Measurements from ENCODE around the gene BBS12.

The BBS12 gene

DNA sequence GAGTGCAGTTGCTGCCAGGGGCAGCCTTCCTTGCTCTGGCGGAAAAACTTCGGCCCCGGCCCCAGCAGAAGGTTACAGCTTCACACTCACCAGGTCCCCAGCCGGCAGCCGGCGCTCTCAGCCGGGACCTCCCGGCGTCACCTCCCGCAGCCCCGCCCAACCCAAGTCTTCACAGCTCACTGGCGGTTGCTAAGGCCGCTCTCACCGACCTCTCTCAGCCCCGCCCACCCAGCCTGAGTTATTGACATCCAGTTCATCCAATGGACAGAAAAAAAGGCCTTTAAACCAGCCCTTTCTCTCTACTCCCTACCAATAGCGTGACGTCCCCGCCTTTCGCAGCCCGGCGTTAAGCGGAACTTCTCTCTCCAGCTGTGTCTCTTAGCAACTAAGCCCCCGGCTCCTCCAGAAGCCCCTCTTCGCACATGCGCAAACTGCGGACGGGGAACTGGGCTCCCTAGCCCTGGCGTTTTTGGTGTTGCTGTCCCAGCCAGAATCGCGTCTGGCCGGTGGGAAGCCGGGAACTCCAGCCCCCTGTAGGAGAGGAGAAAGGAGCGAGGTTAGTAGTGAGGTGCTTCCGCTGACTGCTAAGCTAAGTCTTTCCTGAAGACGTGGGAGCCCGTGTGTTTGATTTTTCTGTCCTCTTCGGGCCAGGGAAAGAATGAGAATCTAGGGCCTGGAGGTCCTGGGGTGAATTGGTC is at the start of gene BBS12:
Gene BBS12, plus strand, starts transcription at position 376 of the 698 bp plus-strand sequence. CDS start 9,189 bp downstream, outside the sequence.
- peak; percentile 99 to 100 for DNase-seq

DNA sequence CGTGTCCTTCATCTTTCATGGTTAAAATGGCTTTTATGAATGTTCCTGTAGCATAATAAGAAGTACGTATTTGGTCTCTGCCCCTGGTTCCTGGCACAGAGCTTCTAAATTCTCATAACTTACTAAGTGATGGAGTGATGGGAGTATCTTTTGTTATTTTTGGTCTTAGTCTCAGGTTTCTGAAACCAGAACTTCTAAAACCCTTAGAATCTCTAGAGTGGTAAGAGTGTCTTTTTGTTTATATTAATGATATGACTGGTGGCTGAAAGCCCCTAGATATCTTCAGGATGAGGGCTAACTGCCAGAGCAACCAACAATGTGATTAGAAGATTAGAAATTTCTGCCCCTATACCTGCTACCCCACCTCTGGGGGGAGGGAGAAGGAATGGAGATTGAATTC is 45.8 kb upstream of the BBS12 start:
- no peak for DNase-seq

DNA sequence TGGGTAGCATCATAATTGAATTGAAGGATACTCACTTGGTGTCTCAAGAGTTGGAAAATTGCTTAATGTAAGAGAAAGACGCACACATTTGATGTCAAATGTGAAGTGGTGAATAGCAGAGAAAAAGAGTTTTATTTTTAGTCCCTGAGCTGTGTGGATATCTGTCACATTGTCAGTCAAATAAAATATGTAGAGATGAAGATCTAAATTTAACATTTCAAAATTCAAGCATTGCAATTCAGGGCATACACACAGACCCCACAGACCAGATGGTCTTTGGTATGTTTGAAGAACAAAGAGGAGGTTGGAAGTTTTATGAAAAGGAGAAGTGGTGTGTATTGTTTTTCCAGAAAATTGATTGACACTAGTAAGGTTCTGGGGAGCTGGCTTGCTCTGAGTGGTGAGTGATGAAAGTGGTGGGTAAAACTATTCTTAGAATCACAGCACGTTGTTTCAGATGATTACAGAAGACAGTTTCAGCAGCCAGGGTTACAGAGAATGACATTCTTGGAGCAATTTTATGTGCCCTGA is 44.9 kb upstream of the BBS12 start:
- no peak for DNase-seq

DNA sequence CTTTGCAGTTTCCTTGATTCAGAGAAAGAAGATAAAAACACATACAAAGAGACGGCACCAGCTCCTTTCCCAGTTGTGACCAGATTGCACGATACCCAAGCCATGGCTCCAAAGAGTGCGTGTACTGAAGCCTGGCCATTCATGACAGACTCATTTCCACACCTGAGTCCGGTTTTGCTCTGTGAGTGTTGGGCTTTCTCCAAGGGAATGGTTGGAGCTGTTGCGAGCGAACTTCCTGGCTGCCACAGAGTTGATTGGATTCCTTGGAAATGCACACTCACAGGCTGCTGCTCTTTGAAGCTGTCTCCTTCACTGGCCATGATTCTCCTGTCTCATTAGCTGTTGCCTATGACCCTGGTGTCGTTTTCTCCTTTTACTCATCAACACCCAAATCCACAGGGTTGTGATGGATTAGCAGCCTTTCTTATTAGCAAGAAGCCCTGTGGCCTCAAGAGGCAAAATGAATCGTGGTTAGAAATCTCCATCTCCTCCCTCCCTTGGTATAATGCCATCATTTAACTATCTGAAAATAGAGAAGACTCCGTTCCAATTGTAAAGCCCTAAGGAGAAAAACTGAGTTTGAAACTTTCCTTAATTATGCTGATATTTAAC is 43.9 kb upstream of the BBS12 start:
- DNase-seq, result no peak

DNA sequence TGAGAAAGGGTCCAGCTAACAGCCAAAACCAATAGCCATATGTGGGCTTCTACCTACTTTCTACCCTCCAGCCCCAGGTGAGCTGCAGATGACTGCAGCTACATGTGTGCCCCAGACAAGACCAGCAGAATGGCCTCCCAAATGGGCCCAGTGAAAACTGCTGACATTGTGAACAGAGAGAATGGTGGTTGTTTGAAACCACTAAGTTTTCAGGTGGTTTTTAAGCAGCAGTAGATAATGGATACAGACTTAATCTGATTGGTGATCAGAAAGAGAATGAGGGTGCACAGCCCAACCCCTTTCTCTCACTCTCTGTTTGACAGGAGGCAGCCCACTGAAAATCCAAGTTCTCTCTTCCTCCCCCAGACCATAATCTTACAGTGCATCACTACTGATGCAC is 42.5 kb upstream of the BBS12 start:
- DNase-seq, result no peak

DNA sequence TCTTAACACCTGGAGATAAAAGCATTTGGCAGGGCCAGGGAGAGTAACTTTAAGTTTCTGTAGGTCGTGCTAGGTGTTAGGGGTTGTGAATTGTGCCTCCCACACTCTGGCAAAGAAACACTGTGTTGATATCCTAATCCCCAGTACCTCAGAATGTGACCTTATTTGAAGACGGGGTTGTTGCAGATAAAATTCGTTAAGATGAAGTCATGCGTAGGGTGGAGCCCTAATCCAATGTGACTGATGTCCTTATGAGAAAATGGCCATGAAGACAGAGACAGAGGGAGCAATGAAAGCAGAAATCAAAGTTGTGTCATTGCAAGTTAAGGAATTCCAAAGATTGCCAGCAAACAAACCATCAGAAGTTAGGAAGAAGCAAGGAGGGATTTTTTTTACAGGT is 40.5 kb upstream of the BBS12 start:
- DNase-seq, result no peak

DNA sequence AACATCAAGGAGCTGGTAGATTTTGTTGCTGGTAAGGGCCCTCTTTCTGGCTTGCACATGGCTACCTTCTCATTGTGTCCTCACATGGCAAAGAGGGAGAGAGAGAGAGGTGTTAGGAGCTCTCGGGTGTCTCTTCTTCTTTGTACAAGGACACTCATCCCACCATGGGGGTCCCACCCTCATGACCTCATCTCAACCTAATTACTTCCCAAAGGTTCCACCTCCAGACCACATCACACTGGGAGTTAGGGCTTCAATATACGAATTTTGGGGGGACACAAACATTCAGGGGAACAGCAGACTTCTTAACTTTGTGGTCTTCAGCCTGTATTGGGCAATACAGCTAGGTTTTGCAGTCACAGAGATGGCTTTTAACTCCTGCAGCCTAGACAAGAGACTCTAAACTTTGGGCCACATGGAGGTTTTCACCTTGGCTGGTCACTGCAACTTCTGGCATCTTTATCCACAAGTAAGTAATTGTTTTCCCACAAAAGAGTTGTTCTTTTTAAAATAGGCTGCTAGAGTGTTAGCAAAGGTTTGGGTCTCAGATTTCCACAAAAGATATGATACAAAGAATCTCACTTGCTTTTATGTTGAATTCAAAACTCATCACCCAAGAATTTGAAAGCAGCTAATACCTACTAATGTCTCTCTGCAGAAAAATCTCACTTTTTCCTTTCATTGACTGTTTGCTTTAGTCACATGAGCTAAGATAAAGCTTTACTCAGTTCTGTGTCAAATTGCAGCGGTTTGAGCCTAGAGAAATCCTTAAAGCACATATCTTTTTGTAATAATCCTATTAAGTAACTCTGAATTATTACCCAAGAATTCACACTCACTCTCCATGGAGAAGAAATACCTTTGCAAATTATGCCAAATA is 39.6 kb upstream of the BBS12 start:
- no peak for DNase-seq

DNA sequence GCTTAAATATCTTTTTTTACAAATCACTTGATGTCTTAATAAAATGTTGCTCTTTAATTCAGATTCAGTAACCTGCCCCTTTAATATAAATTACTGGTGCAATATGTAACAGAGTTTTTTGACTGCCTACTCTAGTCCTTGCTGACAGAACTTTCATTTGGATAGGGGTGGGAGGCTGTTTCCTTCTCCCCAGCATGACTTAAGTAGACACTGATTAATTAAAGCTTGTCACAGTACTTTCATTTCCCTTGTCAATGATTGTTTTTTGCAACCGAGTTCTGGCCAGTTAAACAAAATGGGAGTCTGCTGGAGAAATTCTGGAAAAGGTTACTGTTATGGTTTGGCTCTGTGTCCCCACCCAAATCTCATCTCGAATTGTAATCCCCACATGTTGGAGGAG is 37.3 kb upstream of the BBS12 start:
- no peak for DNase-seq

DNA sequence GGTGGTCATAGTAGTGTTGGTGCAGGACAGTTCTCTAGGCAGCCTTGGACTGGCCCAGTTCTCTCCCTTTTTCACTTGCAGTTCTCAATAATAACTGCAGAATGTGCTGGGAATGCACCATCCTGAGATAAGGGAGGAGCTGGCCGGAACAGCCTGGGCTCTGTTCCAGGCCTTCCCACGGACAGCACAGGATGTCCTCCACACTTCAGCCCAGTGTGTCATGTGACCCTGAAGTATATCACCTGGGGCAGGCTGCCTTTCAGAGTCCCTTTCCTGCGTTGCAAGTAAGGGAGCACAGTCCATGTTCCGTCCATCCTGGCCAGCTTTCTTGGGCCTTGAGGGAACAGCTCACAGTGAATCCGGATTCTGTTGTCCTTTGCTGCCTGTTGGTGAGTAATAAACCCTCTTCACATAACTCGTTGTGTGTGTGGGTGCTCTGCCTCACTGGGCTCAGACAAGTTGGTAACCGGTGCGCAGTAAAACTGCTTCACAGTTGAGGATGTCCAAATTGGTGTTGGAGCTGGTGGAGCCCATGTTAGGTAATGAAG is 32.3 kb upstream of the BBS12 start:
- no peak for DNase-seq

DNA sequence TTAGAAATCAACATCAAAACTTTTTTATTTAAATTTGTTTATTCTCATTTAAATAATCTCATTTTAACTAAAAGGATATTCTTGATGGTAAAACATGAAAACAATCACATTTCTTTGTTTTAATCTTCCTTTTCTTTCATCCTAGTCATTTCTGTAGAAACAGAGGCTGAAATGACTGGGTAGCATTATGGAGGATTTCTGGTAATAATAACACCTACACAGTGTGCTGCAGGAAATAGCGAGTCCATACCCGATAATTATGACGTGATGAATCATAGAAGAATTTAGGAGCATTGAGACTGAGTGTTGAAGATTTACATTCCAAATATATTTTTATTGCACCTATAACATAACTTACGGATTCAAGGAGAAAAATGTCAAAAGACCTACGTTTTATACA is 31.4 kb upstream of the BBS12 start:
- no peak for DNase-seq

DNA sequence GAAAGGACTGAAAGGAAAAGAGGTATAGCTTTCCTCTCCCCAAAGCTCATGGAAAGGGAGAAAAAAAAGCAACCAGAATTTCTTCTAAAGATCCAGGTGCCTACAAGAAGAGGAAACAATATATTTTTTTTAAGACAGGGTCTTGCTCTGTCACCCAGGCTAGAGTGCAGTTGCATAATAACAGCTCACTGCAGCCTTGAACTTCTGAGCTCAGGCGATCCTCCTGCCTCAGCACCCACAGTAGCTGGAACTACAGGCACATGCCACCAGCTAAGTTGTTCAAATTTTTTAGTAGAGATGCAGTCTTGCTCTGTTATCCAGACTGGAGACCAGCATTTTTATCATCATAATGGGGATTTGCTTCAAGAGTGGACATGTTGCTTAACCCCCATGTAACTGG is 30.5 kb upstream of the BBS12 start:
- no peak for DNase-seq

DNA sequence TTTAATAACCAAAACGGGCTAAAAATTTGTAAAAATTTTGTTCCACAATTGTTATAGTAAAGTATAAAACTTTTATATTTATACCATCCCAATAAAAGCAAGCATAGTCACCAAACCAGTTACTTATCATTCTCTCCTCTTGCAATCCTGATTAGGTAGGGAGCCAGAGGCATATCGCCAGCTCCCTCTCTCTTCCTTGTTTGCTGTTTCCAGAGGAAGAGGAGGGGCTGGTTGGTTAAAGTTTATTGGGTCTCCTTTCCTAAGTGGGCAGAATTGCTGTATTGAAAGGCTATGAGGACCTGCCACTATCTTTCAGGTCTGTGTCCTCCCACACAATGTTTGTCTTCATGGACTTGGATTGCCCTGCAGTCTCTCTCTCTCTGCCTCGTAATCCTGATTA is 29.6 kb upstream of the BBS12 start:
- DNase-seq, result no peak

DNA sequence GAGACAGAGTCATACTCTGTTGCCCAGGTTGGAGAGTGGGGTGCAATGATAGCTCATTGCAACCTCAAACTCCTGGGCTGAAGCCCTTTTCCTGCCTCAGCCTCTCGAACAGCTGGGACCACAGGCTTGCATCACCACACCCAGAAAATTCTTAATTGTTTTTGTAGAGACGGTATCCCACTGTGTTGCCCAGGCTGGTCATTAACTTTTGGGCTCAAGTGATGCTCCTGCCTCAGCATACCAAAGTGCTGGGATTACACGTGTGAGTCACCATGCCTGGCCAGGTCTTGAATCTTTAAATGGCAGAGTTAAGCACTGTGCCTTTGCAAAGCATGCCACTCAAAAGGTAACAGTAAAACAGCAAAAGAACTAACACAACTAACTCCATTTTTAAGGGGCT is 28.6 kb upstream of the BBS12 start:
- DNase-seq, result no peak

DNA sequence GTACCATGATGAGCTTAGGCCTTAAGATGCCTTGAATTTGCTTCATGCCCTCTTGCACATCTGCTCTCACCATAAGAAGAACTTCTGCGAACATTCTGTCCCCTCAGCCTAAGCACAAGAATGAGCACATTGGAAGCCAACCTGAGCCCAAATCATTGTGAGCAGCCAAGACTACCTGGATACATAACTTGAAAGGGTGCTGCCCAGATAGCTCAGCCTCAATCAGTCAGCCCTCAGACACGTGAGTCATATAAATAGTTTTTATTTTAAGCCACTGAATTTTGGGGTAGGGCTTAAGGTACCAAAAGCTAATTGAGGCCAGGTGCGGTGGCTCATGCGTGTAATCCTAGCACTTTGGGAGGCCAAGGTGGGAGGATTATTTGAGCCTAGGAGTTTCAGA is 27.5 kb upstream of the BBS12 start:
- DNase-seq, result no peak

DNA sequence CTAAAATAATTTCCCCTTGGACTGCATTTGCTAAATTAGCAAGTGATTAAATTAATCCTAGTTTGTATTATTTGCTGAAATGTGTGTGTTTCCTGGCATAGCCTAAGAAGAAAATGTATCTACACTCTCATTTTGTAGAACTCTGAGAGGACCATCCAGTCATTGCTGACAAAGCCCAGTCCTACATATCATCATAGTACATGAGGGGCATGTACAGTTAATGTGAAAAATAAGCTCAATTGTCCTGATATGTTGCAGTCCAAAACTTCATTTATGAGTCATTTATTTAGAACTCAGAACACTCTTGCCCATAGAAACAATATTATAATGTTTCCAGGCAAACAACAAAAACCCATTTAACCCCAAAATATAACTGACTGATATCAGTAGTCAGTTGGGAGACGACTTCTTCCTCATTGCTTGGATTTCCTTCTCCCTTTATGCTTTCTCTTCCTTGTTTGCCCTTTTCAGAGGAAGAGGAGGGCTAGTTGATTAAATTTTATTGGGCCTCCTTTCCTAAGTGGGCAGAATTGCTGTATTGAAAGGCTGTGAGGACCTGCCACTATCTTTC is 26.9 kb upstream of the BBS12 start:
- no peak for DNase-seq

DNA sequence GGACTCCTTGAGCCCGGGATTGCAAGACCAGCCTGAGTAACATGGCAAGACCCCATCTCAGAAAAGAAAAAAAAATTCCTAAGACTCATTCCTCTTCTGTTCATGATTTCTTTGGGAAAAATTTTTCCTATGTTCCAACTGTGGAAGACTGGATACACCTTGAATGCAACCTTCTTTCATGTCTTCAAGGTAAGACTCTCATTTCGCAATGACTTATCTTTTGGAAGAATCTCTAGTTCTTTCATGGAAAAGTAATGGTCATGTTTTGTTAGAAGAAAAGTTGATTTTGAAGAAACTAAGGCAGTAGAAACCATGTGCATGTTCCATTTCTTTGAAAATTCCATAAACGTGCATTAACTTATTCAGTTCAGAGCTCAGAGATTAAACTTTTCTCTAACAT is 26.0 kb upstream of the BBS12 start:
- no peak for DNase-seq

DNA sequence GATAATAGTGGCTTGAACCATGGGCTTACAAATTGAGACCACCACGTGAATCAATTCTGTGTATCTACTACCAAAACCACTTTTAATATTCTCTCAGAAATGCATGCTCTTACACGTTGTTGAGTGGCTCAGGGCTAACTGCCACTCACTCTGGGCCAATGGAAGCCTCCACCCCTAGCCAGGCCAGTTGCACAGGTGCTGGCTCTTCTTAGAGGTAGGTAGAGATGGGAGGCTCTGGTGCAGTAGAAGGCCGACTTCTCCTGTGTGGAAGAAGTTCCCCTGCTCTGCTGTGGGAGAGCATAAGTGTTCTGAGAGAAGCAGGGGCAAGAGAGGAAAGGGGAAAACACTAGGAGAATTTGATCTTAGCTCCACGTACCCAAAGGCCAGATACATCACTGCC is 25.0 kb upstream of the BBS12 start:
- DNase-seq, result no peak

DNA sequence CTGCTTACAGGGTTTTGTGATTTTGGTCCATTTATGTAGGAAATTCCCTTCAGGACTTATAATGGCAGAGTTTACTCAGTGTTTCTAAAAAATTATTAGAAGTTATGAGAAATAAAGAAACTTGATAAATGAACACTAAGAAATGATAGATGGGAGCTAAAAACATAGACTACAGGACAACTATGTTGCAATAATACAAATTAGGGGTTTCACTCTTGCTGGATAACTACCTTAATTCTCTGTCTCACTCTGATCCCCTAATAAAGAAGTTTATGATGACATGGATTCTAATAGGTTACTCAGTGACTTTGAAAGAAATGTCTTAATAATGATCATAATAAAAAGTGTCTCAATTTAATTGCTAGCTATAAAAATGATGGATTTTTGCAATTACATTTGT is 23.3 kb upstream of the BBS12 start:
- DNase-seq, result no peak

DNA sequence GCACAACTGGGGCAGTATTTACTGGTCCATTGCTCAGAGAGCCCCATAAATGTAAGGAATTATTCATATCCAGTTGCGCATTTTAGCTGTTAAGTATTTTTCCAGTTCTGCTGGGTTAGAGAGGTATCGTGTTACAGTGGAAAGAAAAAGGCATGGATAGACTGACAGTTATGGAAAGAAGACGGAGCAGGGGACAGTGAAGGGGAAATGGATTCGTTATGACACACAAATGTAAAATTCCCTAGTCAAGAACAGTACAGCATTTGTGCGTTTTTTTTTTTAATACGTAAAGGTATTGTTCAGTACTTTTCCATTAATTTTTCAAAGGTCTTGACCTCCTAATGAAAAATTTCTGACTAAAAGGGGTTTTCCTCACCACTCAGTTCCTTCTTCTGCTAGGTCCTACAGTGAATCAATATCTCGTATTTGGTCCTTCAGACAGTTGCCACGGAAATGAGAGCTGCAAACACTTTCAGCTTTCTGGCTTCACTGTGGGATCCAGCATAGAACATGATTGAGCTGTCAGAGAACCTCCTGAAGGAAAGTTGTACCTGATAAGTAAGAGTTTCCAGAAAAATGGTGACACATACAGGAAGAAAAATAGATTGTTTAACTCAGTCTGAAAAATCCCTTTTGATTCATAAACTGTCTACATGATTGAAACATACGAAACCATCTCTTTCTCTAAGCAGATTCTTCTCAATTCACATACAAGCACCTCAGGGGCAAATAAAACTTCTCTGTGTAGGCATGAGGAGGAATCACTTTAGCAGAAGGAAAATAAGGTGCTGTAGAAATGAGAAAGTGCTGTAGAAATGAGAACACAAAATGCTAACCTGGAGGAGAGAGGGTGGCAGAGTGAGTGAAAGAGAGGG is 21.8 kb upstream of the BBS12 start:
- DNase-seq, result no peak

DNA sequence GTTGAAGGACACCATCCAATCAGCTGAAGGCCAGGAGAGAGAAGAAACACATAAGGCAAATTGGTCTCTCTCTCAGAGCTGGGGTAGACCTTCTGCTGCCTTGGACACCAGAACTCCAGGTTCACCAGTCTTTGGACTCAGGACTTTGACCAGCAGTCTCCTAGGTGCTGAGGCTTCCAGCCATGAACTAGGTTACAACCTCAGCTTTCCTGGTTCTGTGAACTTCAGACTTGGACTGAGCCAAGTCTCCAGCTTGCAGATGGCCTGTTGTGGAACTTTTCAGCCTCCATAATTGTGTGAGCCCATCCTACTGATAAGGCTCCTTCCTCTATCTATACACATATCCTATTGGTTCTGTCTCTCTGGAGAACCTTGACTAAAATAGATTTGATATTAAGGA is 20.6 kb upstream of the BBS12 start:
- no peak for DNase-seq

DNA sequence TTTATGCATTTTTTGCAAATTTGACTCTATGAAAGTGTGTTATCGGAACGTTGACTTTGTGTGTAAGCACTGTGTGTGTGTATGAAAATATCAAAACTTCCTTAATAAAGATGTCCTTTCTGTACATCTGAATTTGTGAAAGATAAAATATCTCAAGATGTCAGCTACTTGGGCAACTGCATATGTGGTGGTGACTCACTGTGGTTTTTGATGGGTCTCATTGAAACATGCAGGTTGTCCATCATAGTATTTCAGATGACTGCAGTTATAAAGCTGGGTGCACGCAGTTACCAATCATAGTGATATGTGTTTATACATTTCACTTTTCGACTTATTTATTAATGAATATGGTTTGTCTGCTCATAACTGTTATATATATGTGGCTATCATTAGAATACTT is 19.7 kb upstream of the BBS12 start:
- no peak for DNase-seq

DNA sequence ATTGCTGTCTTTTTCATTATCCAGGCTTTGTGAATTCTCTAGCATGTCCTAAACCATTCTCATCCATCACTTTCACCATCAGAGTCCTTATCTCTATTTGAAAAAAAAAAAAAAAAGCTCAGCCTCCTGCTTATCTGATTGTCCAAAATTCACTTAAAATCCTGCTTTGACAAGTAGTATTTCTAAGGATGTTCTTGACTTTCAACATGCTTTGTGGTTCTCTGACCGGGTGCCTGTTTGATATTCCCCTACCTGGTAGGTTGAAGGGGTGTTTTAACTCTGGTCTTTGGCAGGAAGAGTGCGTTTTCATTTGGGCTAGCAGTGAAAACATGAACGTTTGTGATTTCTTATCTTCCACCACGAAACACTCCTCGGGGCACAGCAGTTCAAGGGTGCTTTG is 17.3 kb upstream of the BBS12 start:
- DNase-seq, result no peak
